ENCODE measurements around the gene PTCD1.

- no peak for TF ChIP-seq CTCF (IDR thresholded peaks at IDR 0.05)
- no peak for TF ChIP-seq POLR2A (IDR thresholded peaks at IDR 0.05)
Measured at GRCh38 chr7:99460651-99461050, 22.1 kb upstream of the PTCD1 start.

Measured in testis (tissue), 2 donors.